ENCODE measurements around the gene PTPRM. TPM values are rescaled to one million over a fixed set of nuclear protein-coding genes. Genes with fewer than 3 reads are reported as not detected.
A peak's percentile ranks its signal among the peaks of the same experiment; 100 is the strongest.

Gene PTPRM
- total and polyA plus RNA-seq, 2 experiments from 2014 or later: 1.6 to 5.3 TPM

DNA sequence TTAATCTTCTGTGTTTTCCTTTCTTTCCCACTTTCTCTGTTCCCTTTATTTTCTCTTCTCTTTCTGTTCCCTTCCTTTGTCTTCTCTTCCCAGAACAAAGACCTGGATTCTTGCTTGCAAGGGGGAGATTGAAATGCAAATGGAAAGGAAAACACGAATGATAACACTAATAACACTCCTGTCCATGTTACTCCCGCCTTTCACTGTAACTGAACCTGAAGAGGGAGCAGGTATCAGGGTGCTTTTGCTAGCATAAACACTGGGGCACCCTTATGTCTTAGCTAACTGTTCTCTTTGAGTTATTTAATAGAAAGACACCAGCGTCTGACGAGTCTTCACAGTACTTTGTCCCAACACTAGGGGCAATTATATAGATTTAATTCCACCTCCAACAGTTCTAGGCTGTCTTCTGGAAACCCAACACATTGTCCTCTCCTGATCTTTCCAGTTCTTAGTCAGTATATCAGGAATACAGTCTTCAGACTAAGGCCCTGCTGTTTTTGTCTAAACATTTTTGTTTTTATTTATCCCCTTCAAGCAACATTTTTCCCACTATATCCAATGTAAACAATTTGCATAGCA is 99.2 kb downstream of the PTPRM start (continued):
- TF ChIP-seq, protein P1, sequence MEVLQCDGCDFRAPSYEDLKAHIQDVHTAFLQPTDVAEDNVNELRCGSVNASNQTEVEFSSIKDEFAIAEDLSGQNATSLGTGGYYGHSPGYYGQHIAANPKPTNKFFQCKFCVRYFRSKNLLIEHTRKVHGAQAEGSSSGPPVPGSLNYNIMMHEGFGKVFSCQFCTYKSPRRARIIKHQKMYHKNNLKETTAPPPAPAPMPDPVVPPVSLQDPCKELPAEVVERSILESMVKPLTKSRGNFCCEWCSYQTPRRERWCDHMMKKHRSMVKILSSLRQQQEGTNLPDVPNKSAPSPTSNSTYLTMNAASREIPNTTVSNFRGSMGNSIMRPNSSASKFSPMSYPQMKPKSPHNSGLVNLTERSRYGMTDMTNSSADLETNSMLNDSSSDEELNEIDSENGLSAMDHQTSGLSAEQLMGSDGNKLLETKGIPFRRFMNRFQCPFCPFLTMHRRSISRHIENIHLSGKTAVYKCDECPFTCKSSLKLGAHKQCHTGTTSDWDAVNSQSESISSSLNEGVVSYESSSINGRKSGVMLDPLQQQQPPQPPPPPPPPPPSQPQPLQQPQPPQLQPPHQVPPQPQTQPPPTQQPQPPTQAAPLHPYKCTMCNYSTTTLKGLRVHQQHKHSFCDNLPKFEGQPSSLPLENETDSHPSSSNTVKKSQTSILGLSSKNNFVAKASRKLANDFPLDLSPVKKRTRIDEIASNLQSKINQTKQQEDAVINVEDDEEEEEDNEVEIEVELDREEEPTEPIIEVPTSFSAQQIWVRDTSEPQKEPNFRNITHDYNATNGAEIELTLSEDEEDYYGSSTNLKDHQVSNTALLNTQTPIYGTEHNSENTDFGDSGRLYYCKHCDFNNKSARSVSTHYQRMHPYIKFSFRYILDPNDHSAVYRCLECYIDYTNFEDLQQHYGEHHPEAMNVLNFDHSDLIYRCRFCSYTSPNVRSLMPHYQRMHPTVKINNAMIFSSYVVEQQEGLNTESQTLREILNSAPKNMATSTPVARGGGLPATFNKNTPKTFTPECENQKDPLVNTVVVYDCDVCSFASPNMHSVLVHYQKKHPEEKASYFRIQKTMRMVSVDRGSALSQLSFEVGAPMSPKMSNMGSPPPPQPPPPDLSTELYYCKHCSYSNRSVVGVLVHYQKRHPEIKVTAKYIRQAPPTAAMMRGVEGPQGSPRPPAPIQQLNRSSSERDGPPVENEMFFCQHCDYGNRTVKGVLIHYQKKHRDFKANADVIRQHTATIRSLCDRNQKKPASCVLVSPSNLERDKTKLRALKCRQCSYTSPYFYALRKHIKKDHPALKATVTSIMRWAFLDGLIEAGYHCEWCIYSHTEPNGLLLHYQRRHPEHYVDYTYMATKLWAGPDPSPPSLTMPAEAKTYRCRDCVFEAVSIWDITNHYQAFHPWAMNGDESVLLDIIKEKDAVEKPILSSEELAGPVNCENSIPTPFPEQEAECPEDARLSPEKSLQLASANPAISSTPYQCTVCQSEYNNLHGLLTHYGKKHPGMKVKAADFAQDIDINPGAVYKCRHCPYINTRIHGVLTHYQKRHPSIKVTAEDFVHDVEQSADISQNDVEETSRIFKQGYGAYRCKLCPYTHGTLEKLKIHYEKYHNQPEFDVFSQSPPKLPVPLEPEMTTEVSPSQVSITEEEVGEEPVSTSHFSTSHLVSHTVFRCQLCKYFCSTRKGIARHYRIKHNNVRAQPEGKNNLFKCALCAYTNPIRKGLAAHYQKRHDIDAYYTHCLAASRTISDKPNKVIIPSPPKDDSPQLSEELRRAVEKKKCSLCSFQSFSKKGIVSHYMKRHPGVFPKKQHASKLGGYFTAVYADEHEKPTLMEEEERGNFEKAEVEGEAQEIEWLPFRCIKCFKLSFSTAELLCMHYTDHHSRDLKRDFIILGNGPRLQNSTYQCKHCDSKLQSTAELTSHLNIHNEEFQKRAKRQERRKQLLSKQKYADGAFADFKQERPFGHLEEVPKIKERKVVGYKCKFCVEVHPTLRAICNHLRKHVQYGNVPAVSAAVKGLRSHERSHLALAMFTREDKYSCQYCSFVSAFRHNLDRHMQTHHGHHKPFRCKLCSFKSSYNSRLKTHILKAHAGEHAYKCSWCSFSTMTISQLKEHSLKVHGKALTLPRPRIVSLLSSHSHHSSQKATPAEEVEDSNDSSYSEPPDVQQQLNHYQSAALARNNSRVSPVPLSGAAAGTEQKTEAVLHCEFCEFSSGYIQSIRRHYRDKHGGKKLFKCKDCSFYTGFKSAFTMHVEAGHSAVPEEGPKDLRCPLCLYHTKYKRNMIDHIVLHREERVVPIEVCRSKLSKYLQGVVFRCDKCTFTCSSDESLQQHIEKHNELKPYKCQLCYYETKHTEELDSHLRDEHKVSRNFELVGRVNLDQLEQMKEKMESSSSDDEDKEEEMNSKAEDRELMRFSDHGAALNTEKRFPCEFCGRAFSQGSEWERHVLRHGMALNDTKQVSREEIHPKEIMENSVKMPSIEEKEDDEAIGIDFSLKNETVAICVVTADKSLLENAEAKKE (CRISPR knock-in tag; IDR thresholded peaks at IDR 0.05): no peak
- TF ChIP-seq CTCF (conservative IDR thresholded peaks at IDR 0.05; ENCODE audit: low read depth in 2 of 2) (peak in 1 of 2 experiments; percentile 39; a peak in 2 of 4 replicates), CREB1 (CRISPR knock-in tag; IDR thresholded peaks at IDR 0.05; ENCODE audit: low read depth) (no peak)

- Histone ChIP-seq H3K27ac (ENCODE audit: low read depth) (no peak overlapping the region), H3K27me3 (ENCODE audit: insufficient read depth) (no peaks in the 10 kb centered on the region), H3K79me2 (replicated peaks; ENCODE audit: insufficient read depth) (no peaks in the 10 kb centered on the region), H3K4me1 (ENCODE audit: insufficient read depth) (peaks cover 10% of the 10 kb centered on the region), H3K4me2 (no peak overlapping the region), H3K4me3 (no peak overlapping the region), H2AFZ (no peak overlapping the region), H3F3A (replicated peaks; ENCODE audit: low read depth) (no peaks in the 10 kb centered on the region), H4K20me1 (replicated peaks; ENCODE audit: insufficient read depth) (no peaks in the 10 kb centered on the region), H3K36me3 (ENCODE audit: insufficient read depth) (no peaks in the 10 kb centered on the region), H3K9me2 (ENCODE audit: insufficient read depth) (0 out of 2 replicates have a peak, but pooled peaks cover 6% of the 10 kb centered on the region)
- peaks cover 3% of the 10 kb centered on the region for H3K27me3 Mint-ChIP-seq (ENCODE audit: insufficient read depth, low read depth, poor library complexity)
- no peak overlapping the region for H3K27ac Mint-ChIP-seq
- no peak for TF ChIP-seq NANOG (IDR thresholded peaks at IDR 0.05; ENCODE audit: borderline replicate concordance)
- no peak for TF ChIP-seq ZNF331 (CRISPR knock-in tag; IDR thresholded peaks at IDR 0.05; ENCODE audit: low read depth)
- TF ChIP-seq, protein P1 (CRISPR knock-in tag; IDR thresholded peaks at IDR 0.05): no peak
- H3K4me1 Mint-ChIP-seq: peaks cover 19% of the 10 kb centered on the region
- no peak for ATAC-seq
- no peak for DNase-seq (ENCODE audit: low spot score)
- no peaks in the 10 kb centered on the region for H3K36me3 Mint-ChIP-seq (ENCODE audit: low read depth)
- H3K9me3 Mint-ChIP-seq: no peaks in the 10 kb centered on the region
- no peak overlapping the region for H3K4me3 Mint-ChIP-seq
These were observed 101.3 kb downstream of the PTPRM start for GRCh38 chr18:7668392-7668791.
